ENCODE results near the gene CLTA.
"Not testable (repeated sequence)": the region's sequence is repeated elsewhere in the genome, so short reads cannot be mapped to it uniquely, and the experiment has no call there.

GRCh38 chr9:36159509-36159908 is 31.2 kb upstream of the CLTA start:
- TF ChIP-seq PBX3 (IDR thresholded peaks at IDR 0.05; ENCODE audit: insufficient replicate concordance, low read depth, low read length); KDM1A (IDR thresholded peaks at IDR 0.05; ENCODE audit: borderline replicate concordance); MAX (IDR thresholded peaks at IDR 0.05; ENCODE audit: low read depth, low read length); CTCF (IDR thresholded peaks at IDR 0.05 in 2 of 3, conservative IDR thresholded peaks at IDR 0.05 in 1 of 3; ENCODE audit: control insufficient read depth in 2 of 3, extremely low read depth in 1 of 3, insufficient read depth in 1 of 3, low read depth in 3 of 3, low read length in 3 of 3); ZSCAN29 (IDR thresholded peaks at IDR 0.05); ELK1 (IDR thresholded peaks at IDR 0.05; ENCODE audit: low read depth, low read length); MYC (IDR thresholded peaks at IDR 0.05; ENCODE audit: insufficient read depth, insufficient read length, insufficient replicate concordance, low read length, severe bottlenecking); SP1 (IDR thresholded peaks at IDR 0.05; ENCODE audit: low read depth, low read length); ATF3 (IDR thresholded peaks at IDR 0.05; ENCODE audit: borderline replicate concordance, extremely low read depth, low read depth, low read length); POLR2A (IDR thresholded peaks at IDR 0.05; ENCODE audit: low read depth, low read length); BHLHE40 (IDR thresholded peaks at IDR 0.05; ENCODE audit: borderline replicate concordance in 1 of 2, low read depth in 2 of 2, low read length in 1 of 2); YY1 (IDR thresholded peaks at IDR 0.05; ENCODE audit: low read depth, low read length); RUNX3 (IDR thresholded peaks at IDR 0.05; ENCODE audit: low read length): not testable (repeated sequence)
